ENCODE data around the gene C1S.

DNA sequence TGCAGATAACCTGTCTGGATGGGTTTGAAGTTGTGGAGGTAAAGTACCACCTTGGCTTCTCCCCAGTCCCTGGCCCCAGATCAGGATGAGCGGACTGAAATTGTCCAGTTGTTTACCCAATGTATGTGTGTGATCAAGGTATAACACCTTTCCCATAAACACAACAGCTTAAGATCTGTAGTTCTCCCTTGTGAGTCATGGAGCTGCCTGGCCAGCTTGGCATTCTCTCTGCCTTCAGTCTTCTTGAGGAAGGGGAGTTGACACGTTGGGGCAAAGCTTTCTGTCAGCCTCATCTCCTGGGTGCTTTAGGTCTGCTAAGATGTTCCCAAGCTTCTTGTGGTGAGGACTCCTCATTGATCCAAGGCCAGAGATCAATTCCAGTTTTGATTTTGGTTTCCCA is 6.1 kb downstream of the C1S start:
- TF ChIP-seq, protein P1, sequence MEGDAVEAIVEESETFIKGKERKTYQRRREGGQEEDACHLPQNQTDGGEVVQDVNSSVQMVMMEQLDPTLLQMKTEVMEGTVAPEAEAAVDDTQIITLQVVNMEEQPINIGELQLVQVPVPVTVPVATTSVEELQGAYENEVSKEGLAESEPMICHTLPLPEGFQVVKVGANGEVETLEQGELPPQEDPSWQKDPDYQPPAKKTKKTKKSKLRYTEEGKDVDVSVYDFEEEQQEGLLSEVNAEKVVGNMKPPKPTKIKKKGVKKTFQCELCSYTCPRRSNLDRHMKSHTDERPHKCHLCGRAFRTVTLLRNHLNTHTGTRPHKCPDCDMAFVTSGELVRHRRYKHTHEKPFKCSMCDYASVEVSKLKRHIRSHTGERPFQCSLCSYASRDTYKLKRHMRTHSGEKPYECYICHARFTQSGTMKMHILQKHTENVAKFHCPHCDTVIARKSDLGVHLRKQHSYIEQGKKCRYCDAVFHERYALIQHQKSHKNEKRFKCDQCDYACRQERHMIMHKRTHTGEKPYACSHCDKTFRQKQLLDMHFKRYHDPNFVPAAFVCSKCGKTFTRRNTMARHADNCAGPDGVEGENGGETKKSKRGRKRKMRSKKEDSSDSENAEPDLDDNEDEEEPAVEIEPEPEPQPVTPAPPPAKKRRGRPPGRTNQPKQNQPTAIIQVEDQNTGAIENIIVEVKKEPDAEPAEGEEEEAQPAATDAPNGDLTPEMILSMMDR (IDR thresholded peaks at IDR 0.05), result no peak
- TF ChIP-seq POLR2A (IDR thresholded peaks at IDR 0.05), result no peak
- no peak for TF ChIP-seq EP300 (IDR thresholded peaks at IDR 0.05)
- TF ChIP-seq POLR2AphosphoS5 (IDR thresholded peaks at IDR 0.05), result no peak
